ENCODE data around the gene AMBN. TPM values are rescaled to one million over a fixed set of nuclear protein-coding genes. Genes with fewer than 3 reads are reported as not detected.

Gene AMBN
- total and polyA plus RNA-seq, 2 of the 13 experiments (the other 11 are each of a cell fraction or from before 2014, with no cell fraction given): not detected

GRCh38 chr4:70559211-70559830 lies 32.7 kb upstream of the AMBN start (continued):
- 0 out of 4 replicates have a peak, but pooled peaks of 1 of the 2 experiments have one; percentile 20 for TF ChIP-seq HMGXB4 (CRISPR knock-in tag; IDR thresholded peaks at IDR 0.05; ENCODE audit: borderline replicate concordance in 1 of 2, low read depth in 1 of 2)
- no peak for TF ChIP-seq ZNF570 (CRISPR knock-in tag; IDR thresholded peaks at IDR 0.05; ENCODE audit: borderline replicate concordance)
- no peak for TF ChIP-seq USF2 (IDR thresholded peaks at IDR 0.05; ENCODE audit: low read depth, low read length)
- no peak for TF ChIP-seq USF2 (CRISPR knock-in tag; IDR thresholded peaks at IDR 0.05; ENCODE audit: borderline replicate concordance)

GRCh38 chr4:70559924-70560323 lies 32.1 kb upstream of the AMBN start:
- WGBS (ENCODE audit: low lambda C conversion rate): 6% methylated on average over 1 of the region's 1 CpG
- Histone ChIP-seq H3K27ac (ENCODE audit: extremely low read length, insufficient read depth, low read length) (no peak overlapping the region), H3K9me3 (ENCODE audit: low read length) (peaks cover 8% of the 10 kb centered on the region; the same call in 1 of the 2 replicates), H3K79me2 (ENCODE audit: insufficient read depth, low read length) (no peaks in the 10 kb centered on the region), H3K4me3 (replicated peaks in 1 of 3; ENCODE audit: insufficient read depth in 1 of 3, low read depth in 2 of 3, low read length in 3 of 3) (no peak overlapping the region), H3K4me2 (ENCODE audit: low read depth, low read length) (no peak overlapping the region), H3K9ac (ENCODE audit: insufficient read depth, low read depth, low read length) (no peak overlapping the region), H4K20me1 (ENCODE audit: insufficient read depth, low read length) (no peaks in the 10 kb centered on the region), H3K4me1 (ENCODE audit: insufficient read depth, low read length) (peaks cover 29% of the 10 kb centered on the region), H3K27me3 (ENCODE audit: control insufficient read depth in 1 of 2, insufficient read depth in 2 of 2, low read length in 2 of 2) (no peaks in the 10 kb centered on the region), H3K36me3 (replicated peaks in 1 of 2; ENCODE audit: control insufficient read depth in 1 of 2, insufficient read depth in 2 of 2, low read length in 2 of 2) (no peaks in the 10 kb centered on the region), H2AFZ (ENCODE audit: low read length) (no peak overlapping the region)
- intact Hi-C loops (cut with micrococcal nuclease; ENCODE audit: unreplicated experiment) (loop anchor here (1.0 to 5.0 kb wide), 4 partner anchors 679 to 1243 kb away; no protein-coding TSS in a partner anchor), in situ Hi-C loops (cut with HindIII; ENCODE audit: extremely low pct_ligation_motif_present, low pct_unique_long_range_greater_than_20kb) (no loop called here)
- ChIA-PET POLR2A (no interaction called here), CTCF (ENCODE audit: low intra/inter-chr PET ratio, low total read pairs) (interaction anchor here (2.3 kb wide), 1 partner anchor 870 kb away, joined by 11 read pairs; no protein-coding TSS in a partner anchor)
- peak; percentile 84 for DNase-seq (ENCODE audit: low spot score)
- FAIRE-seq: peak; percentile 68
- ATAC-seq: peak; percentile 56; the same call in 2 of the 3 replicates
- BruUV-seq (replicated peaks): no TSS peak
- TF ChIP-seq ZNF709 (CRISPR knock-in tag; IDR thresholded peaks at IDR 0.05): no peak
- peak; percentile 85 for TF ChIP-seq ARID5B (CRISPR knock-in tag; IDR thresholded peaks at IDR 0.05)
- no peak for TF ChIP-seq ZNF687 (CRISPR knock-in tag; IDR thresholded peaks at IDR 0.05)
- peak; percentile 41; the same call in 1 of the 2 replicates for TF ChIP-seq RXRB (CRISPR knock-in tag; IDR thresholded peaks at IDR 0.05; ENCODE audit: borderline replicate concordance)
